GM23338 (cell line): ENCODE measurements around the gene LRRIQ3. TPM values are rescaled to one million over a fixed set of nuclear protein-coding genes. Genes with fewer than 3 reads are reported as not detected.

Experiments
- ATAC-seq: fragments of 200-7000 bp; cut with Tn5 transposase; 3 replicates; pipeline ENCODE4 v1.9.1; 2020
- DNase-seq: peaks from one replicate; pipeline ENCODE4 v3.0.0-alpha.2; 2015; ENCODE audit warnings: low spot score
- H2AFZ ChIP-seq: fragments of 200-600 bp; sonication (generic); 2 replicates; pipeline ENCODE4 v1.8.0; 2016; ENCODE audit warnings: antibody characterized with exemption, mild to moderate bottlenecking, moderate library complexity
- H3F3A ChIP-seq: fragments of 200-600 bp; sonication (generic); replicated peaks from 2 replicates; pipeline ENCODE4 v1.8.0; 2017; ENCODE audit warnings: antibody characterized with exemption, mixed run types, low read depth
- H3K27ac ChIP-seq: fragments of 200-600 bp; sonication (generic); 2 replicates; pipeline ENCODE4 v1.6.1; 2016; ENCODE audit warnings: low read depth
- H3K27me3 ChIP-seq: fragments of 200-600 bp; sonication (generic); 2 replicates; pipeline ENCODE4 v1.8.0; 2016; ENCODE audit warnings: mild to moderate bottlenecking, mixed run types, moderate library complexity; ENCODE audit not compliant: insufficient read depth
- H3K36me3 ChIP-seq: fragments of 200-600 bp; sonication (generic); 2 replicates; pipeline ENCODE4 v1.8.0; 2016; ENCODE audit warnings: mild to moderate bottlenecking; ENCODE audit not compliant: insufficient read depth
- H3K4me1 ChIP-seq: fragments of 200-600 bp; sonication (generic); 2 replicates; pipeline ENCODE4 v1.8.0; 2016; ENCODE audit warnings: mild to moderate bottlenecking, moderate library complexity; ENCODE audit not compliant: insufficient read depth
- H3K4me2 ChIP-seq: fragments of 200-600 bp; sonication (generic); 2 replicates; pipeline ENCODE4 v1.7.1; 2017; ENCODE audit warnings: mixed run types
- H3K4me3 ChIP-seq: fragments of 200-600 bp; sonication (generic); 2 replicates; pipeline ENCODE4 v1.6.1; 2016; ENCODE audit warnings: mixed run types
- H3K79me2 ChIP-seq: fragments of 200-600 bp; sonication (generic); replicated peaks from 2 replicates; pipeline ENCODE4 v1.8.0; 2017; ENCODE audit warnings: mild to moderate bottlenecking; ENCODE audit not compliant: insufficient read depth
- H3K9me2 ChIP-seq: fragments of 200-600 bp; sonication (generic); 2 replicates; pipeline ENCODE4 v1.8.0; 2017; ENCODE audit not compliant: insufficient read depth
- H4K20me1 ChIP-seq: fragments of 200-600 bp; sonication (generic); replicated peaks from 2 replicates; pipeline ENCODE4 v1.8.0; 2017; ENCODE audit warnings: mild to moderate bottlenecking; ENCODE audit not compliant: insufficient read depth
- H3K27ac Mint-ChIP-seq: 2 replicates; pipeline ENCODE4 v1.8.0; 2020; ENCODE audit warnings: inconsistent platforms, mild to moderate bottlenecking, moderate library complexity, mixed read lengths
- H3K27me3 Mint-ChIP-seq: 3 replicates; pipeline ENCODE4 v1.8.0; 2022; ENCODE audit warnings: low read depth, mild to moderate bottlenecking, moderate library complexity, mixed read lengths, inconsistent platforms; ENCODE audit not compliant: insufficient read depth, poor library complexity
- H3K36me3 Mint-ChIP-seq: 3 replicates; pipeline ENCODE4 v1.8.0; 2021; ENCODE audit warnings: low read depth, mild to moderate bottlenecking, inconsistent platforms, moderate library complexity, mixed read lengths
- H3K4me1 Mint-ChIP-seq: 3 replicates; pipeline ENCODE4 v1.8.0; 2020; ENCODE audit warnings: mild to moderate bottlenecking, inconsistent platforms, mixed read lengths
- H3K4me3 Mint-ChIP-seq: 3 replicates; pipeline ENCODE4 v1.8.0; 2021; ENCODE audit warnings: moderate library complexity, mild to moderate bottlenecking, inconsistent platforms, mixed read lengths
- H3K9me3 Mint-ChIP-seq: 3 replicates; pipeline ENCODE4 v1.8.0; 2020; ENCODE audit warnings: moderate library complexity, mild to moderate bottlenecking, inconsistent platforms, mixed read lengths
- CREB1 ChIP-seq: fragments of 250-450 bp; sonication (Bioruptor Pico); IDR thresholded peaks from 2 replicates; pipeline ENCODE4 v1.5.0; 2020; ENCODE audit warnings: low read depth, mild to moderate bottlenecking, moderate library complexity
- CTCF ChIP-seq, 2 experiments: fragments of 200-600 bp in 1 of 2; sonication (generic) in 1 of 2; conservative IDR thresholded peaks; 2 replicates each; pipeline versions ENCODE4 v1.5.1 to v1.6.1; 2016 to 2017; ENCODE audit warnings: antibody characterized with exemption in 2 of 2, low read depth in 2 of 2, mild to moderate bottlenecking in 2 of 2, moderate library complexity in 1 of 2
- EZH2 ChIP-seq: fragments of 200-600 bp; sonication (generic); IDR thresholded peaks from one replicate; pipeline ENCODE4 v1.8.0; 2017; ENCODE audit warnings: antibody characterized with exemption, mild to moderate bottlenecking, low read depth; ENCODE audit not compliant: unreplicated experiment
- EZH2phosphoT487 ChIP-seq: fragments of 200-600 bp; sonication (generic); IDR thresholded peaks from one replicate; pipeline ENCODE4 v1.8.1; 2018; ENCODE audit warnings: antibody characterized with exemption; ENCODE audit not compliant: unreplicated experiment
- JUNB ChIP-seq: IDR thresholded peaks from one replicate; pipeline ENCODE4 v1.6.1; 2016; ENCODE audit warnings: antibody characterized with exemption; ENCODE audit not compliant: unreplicated experiment
- NANOG ChIP-seq: IDR thresholded peaks from 2 replicates; pipeline ENCODE4 v1.6.1; 2016; ENCODE audit warnings: antibody characterized with exemption, borderline replicate concordance
- POLR2AphosphoS5 ChIP-seq: IDR thresholded peaks from 2 replicates; pipeline ENCODE4 v1.6.1; 2016; ENCODE audit warnings: antibody characterized with exemption, low read depth
- REST ChIP-seq: IDR thresholded peaks from one replicate; pipeline ENCODE4 v1.6.1; 2018; ENCODE audit warnings: antibody characterized with exemption; ENCODE audit not compliant: unreplicated experiment
- STAT1 ChIP-seq: IDR thresholded peaks from one replicate; pipeline ENCODE4 v1.6.1; 2016; ENCODE audit warnings: antibody characterized with exemption; ENCODE audit not compliant: unreplicated experiment
- ZNF114 ChIP-seq: fragments of 250-450 bp; sonication (Bioruptor Pico); IDR thresholded peaks from 2 replicates; pipeline ENCODE4 v1.5.0; 2020; ENCODE audit warnings: mild to moderate bottlenecking, moderate library complexity
- ZNF331 ChIP-seq: fragments of 250-450 bp; sonication (Bioruptor Pico); IDR thresholded peaks from 2 replicates; pipeline ENCODE4 v1.5.0; 2020; ENCODE audit warnings: low read depth, mild to moderate bottlenecking, moderate library complexity
- ZNF462 ChIP-seq: fragments of 250-450 bp; sonication (Bioruptor Pico); IDR thresholded peaks from 2 replicates; pipeline ENCODE4 v1.5.0; 2020; ENCODE audit warnings: mild to moderate bottlenecking, moderate library complexity
- polyA plus RNA-seq: library from polyadenylated mRNA; unstranded; fragments of >200 nt; fragmentation: Nextera tagmentation; extraction: Ambion mirVana; gene quantifications from 2 replicates; pipeline ENCODE4 v1.2.1, GENCODE V29; 2016
- total RNA-seq: library from RNA; depleted of rRNA; stranded (reverse); fragments of >200 nt; shearing (Covaris generic); gene quantifications from 2 replicates; pipeline ENCODE4 v1.2.3, GENCODE V29; 2014
- TF ChIP-seq, protein P1 (sequence below): IDR thresholded peaks from 2 replicates; pipeline ENCODE4 v1.6.1; 2016; ENCODE audit warnings: antibody characterized with exemption

Gene LRRIQ3
- total and polyA plus RNA-seq, 2 experiments from 2014 or later, result 0.21 to 0.36 TPM

- Histone ChIP-seq H3K36me3 (no peaks in the 10 kb centered on the region), H3K4me3 (no peak overlapping the region), H3K9me2 (no peaks in the 10 kb centered on the region; the same call in 1 of the 2 replicates), H2AFZ (no peak overlapping the region), H3K27ac (no peak overlapping the region), H4K20me1 (no peaks in the 10 kb centered on the region), H3K4me1 (no peaks in the 10 kb centered on the region), H3K27me3 (no peaks in the 10 kb centered on the region), H3K79me2 (no peaks in the 10 kb centered on the region), H3F3A (no peaks in the 10 kb centered on the region), H3K4me2 (no peak overlapping the region)
- no peak overlapping the region for H3K4me3 Mint-ChIP-seq
- TF ChIP-seq CREB1 (CRISPR knock-in tag), result no peak
- no peak for TF ChIP-seq CTCF (conservative IDR thresholded peaks at IDR 0.05; ENCODE audit: low read depth in 2 of 2)
- no peak for TF ChIP-seq EZH2
- TF ChIP-seq NANOG, result no peak
- no peak for TF ChIP-seq ZNF114
- TF ChIP-seq REST, result no peak
- TF ChIP-seq, protein P1, sequence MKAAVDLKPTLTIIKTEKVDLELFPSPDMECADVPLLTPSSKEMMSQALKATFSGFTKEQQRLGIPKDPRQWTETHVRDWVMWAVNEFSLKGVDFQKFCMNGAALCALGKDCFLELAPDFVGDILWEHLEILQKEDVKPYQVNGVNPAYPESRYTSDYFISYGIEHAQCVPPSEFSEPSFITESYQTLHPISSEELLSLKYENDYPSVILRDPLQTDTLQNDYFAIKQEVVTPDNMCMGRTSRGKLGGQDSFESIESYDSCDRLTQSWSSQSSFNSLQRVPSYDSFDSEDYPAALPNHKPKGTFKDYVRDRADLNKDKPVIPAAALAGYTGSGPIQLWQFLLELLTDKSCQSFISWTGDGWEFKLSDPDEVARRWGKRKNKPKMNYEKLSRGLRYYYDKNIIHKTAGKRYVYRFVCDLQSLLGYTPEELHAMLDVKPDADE, result no peak
- TF ChIP-seq ZNF462 (CRISPR knock-in tag), result no peak
- no peak for TF ChIP-seq EZH2phosphoT487
- no peak for TF ChIP-seq ZNF331
- no peak for TF ChIP-seq POLR2AphosphoS5
- TF ChIP-seq JUNB, result no peak
- no peak for TF ChIP-seq STAT1
- peaks cover 8% of the 10 kb centered on the region; the same call in 2 of the 3 replicates for H3K9me3 Mint-ChIP-seq
- peaks cover 2% of the 10 kb centered on the region for H3K27me3 Mint-ChIP-seq
- ATAC-seq (no peak), DNase-seq (no peak)
- H3K4me1 Mint-ChIP-seq, result no peaks in the 10 kb centered on the region
- H3K36me3 Mint-ChIP-seq, result no peaks in the 10 kb centered on the region
- H3K27ac Mint-ChIP-seq, result no peak overlapping the region
Observed at GRCh38 chr1:74050386-74050785, 147.6 kb downstream of the LRRIQ3 start.
